GM12878 (cell line): ENCODE results near the gene GBA3. TPM values are rescaled to one million over a fixed set of nuclear protein-coding genes. Genes with fewer than 3 reads are reported as not detected.

Source experiments
- ATAC-seq: fragments of 200-7000 bp; cut with Tn5 transposase; 3 replicates; pipeline ENCODE4 v1.9.1; 2020; ENCODE audit warnings: mild to moderate bottlenecking, moderate library complexity
- BruUV-seq: library from RNA; stranded (reverse); fragments of 400-500 nt; replicated peaks from 2 replicates; lab custom pipeline; 2021; lab: Mats Ljungman, UMichigan
- CTCF ChIA-PET: fragments of 300-600 bp; sonication (Branson Sonifier 250); formaldehyde crosslinking; extraction: SDS; loops from one replicate; lab custom pipeline; 2021; ENCODE audit warnings: inconsistent platforms; lab: Yijun Ruan, JAX
- POLR2A ChIA-PET: fragments of 350-600 bp; formaldehyde crosslinking; extraction: SDS; loops from one replicate; lab custom pipeline; 2021; ENCODE audit warnings: inconsistent platforms; lab: Charles Lee
- RAD21 ChIA-PET: fragments of 300-600 bp; sonication (Branson Sonifier 250); formaldehyde crosslinking; loops from one replicate; lab custom pipeline; 2023; ENCODE audit warnings: antibody characterized with exemption; ENCODE audit not compliant: unreplicated experiment; lab: Charles Lee
- SMC1A ChIA-PET: fragments of 300-600 bp; sonication (Branson Sonifier 250); formaldehyde crosslinking; loops from one replicate; lab custom pipeline; 2023; ENCODE audit not compliant: unreplicated experiment, uncharacterized antibody; lab: Charles Lee
- DNase-seq: peaks from one replicate; pipeline ENCODE4 v3.0.0-alpha.2; 2011; ENCODE audit warnings: low read depth, low spot score
- FAIRE-seq: peaks from 3 replicates; lab custom pipeline; 2011; peaks lifted over from hg19 to GRCh38; lab: Jason Lieb, UNC
- H2AFZ ChIP-seq: 2 replicates; pipeline ENCODE4 v1.6.0; 2011; ENCODE audit warnings: low read depth, low read length, control low read depth; ENCODE audit not compliant: control insufficient read depth
- H3K27ac ChIP-seq: 2 replicates; pipeline ENCODE4 v1.5.1; 2011; ENCODE audit warnings: control low read depth; ENCODE audit not compliant: control insufficient read depth, insufficient read depth
- H3K27me3 ChIP-seq, 2 experiments: replicated peaks in 1 of 2; 2 replicates each; pipeline versions ENCODE4 v1.6.0 to v1.6.1; 2011; ENCODE audit warnings: low read length in 1 of 2; ENCODE audit not compliant: control insufficient read depth in 2 of 2, insufficient read depth in 2 of 2
- H3K36me3 ChIP-seq, 2 experiments: 2 replicates each; pipeline ENCODE4 v1.5.1; 2011; ENCODE audit warnings: low read length in 1 of 2; ENCODE audit not compliant: control insufficient read depth in 2 of 2, insufficient read depth in 2 of 2
- H3K4me1 ChIP-seq: 2 replicates; pipeline ENCODE4 v1.6.1; 2011; ENCODE audit warnings: mild to moderate bottlenecking, low read length, moderate library complexity, mixed read lengths; ENCODE audit not compliant: control insufficient read depth, insufficient read depth
- H3K4me2 ChIP-seq: 2 replicates; pipeline ENCODE4 v1.6.0; 2011; ENCODE audit warnings: control low read depth; ENCODE audit not compliant: control insufficient read depth, insufficient read depth
- H3K4me3 ChIP-seq: fragments of 200-600 bp; sonication (generic); 2 replicates; pipeline ENCODE4 v1.5.1; 2016
- H3K79me2 ChIP-seq: 2 replicates; pipeline ENCODE4 v1.6.0; 2011; ENCODE audit warnings: low read length; ENCODE audit not compliant: control insufficient read depth, insufficient read depth
- H3K9ac ChIP-seq: 2 replicates; pipeline ENCODE4 v1.8.0; 2011; ENCODE audit warnings: low read length, control low read depth, mixed read lengths; ENCODE audit not compliant: control insufficient read depth, insufficient read depth
- H3K9me3 ChIP-seq: replicated peaks from 3 replicates; pipeline ENCODE4 v1.5.1; 2011; ENCODE audit warnings: mild to moderate bottlenecking, low read length; ENCODE audit not compliant: control insufficient read depth, insufficient read depth
- H4K20me1 ChIP-seq: 2 replicates; pipeline ENCODE4 v1.6.0; 2011; ENCODE audit not compliant: control insufficient read depth, insufficient read depth
- BCL11A ChIP-seq: IDR thresholded peaks from 2 replicates; pipeline ENCODE4 v1.6.1; 2011; ENCODE audit warnings: low read depth, low read length
- CBX5 ChIP-seq: sonication (generic); IDR thresholded peaks from 2 replicates; pipeline ENCODE4 v1.6.1; 2016; ENCODE audit warnings: low read depth, moderate library complexity, mild to moderate bottlenecking, inconsistent platforms
- CHD4 ChIP-seq: fragments of 200-600 bp; sonication (generic); IDR thresholded peaks from 2 replicates; pipeline ENCODE4 v1.6.1; 2016; ENCODE audit warnings: mild to moderate bottlenecking
- CREM ChIP-seq: IDR thresholded peaks from 2 replicates; pipeline ENCODE4 v1.6.1; 2014; ENCODE audit warnings: antibody characterized with exemption, low read depth
- IKZF1 ChIP-seq: fragments of 450-650 bp; conservative IDR thresholded peaks from 2 replicates; pipeline ENCODE4 v1.6.1; 2017; ENCODE audit warnings: antibody characterized with exemption, mild to moderate bottlenecking
- IRF5 ChIP-seq: fragments of 450-650 bp; IDR thresholded peaks from 2 replicates; pipeline ENCODE4 v1.6.1; 2017; ENCODE audit warnings: borderline replicate concordance
- JUND ChIP-seq: IDR thresholded peaks from 2 replicates; pipeline ENCODE4 v1.6.1; 2012; ENCODE audit warnings: low read depth, mild to moderate bottlenecking, low read length, improper control_type of control experiment, moderate library complexity
- PML ChIP-seq: IDR thresholded peaks from 2 replicates; pipeline ENCODE4 v1.6.1; 2012; ENCODE audit warnings: low read length, inconsistent platforms
- POLR2AphosphoS5 ChIP-seq: IDR thresholded peaks from 2 replicates; pipeline ENCODE4 v1.6.1; 2011; ENCODE audit warnings: mild to moderate bottlenecking, low read length, inconsistent platforms
- RAD21 ChIP-seq: IDR thresholded peaks from 2 replicates; pipeline ENCODE4 v1.6.1; 2011; ENCODE audit warnings: mild to moderate bottlenecking, low read depth, low read length, moderate library complexity; ENCODE audit not compliant: insufficient read depth
- RUNX3 ChIP-seq: IDR thresholded peaks from 2 replicates; pipeline ENCODE4 v1.6.1; 2012; ENCODE audit warnings: low read length, inconsistent platforms
- SUPT20H ChIP-seq: IDR thresholded peaks from 2 replicates; pipeline ENCODE4 v1.6.1; 2011; ENCODE audit warnings: low read depth, mild to moderate bottlenecking, low read length, moderate library complexity, borderline replicate concordance; ENCODE audit not compliant: control insufficient read depth
- ZBTB40 ChIP-seq: fragments of 450-650 bp; IDR thresholded peaks from 2 replicates; pipeline ENCODE4 v1.6.1; 2016; ENCODE audit warnings: mild to moderate bottlenecking, moderate library complexity, borderline replicate concordance
- ZNF384 ChIP-seq: IDR thresholded peaks from 2 replicates; pipeline ENCODE4 v1.6.1; 2012; ENCODE audit warnings: low read depth, mild to moderate bottlenecking, low read length, improper control_type of control experiment, borderline replicate concordance
- ZNF622 ChIP-seq: fragments of 450-650 bp; IDR thresholded peaks from 2 replicates; pipeline ENCODE4 v1.6.1; 2017; ENCODE audit warnings: mild to moderate bottlenecking, inconsistent platforms
- WGBS: methylation state at CpG from one replicate; pipeline ENCODE4 v1.1.6; 2016; ENCODE audit warnings: low lambda C conversion rate; ENCODE audit not compliant: insufficient replicate concordance, insufficient coverage; ENCODE audit errors: missing lambda C conversion rate; 5-methylcytosine and 5-hydroxymethylcytosine counted together
- in situ Hi-C: fragments of 300-500 bp; cut with MboI; formaldehyde crosslinking; loops from 9 replicates; pipeline ENCODE4 v1.14.3; 2018; ENCODE audit warnings: mixed read lengths
- intact Hi-C: fragments of 100-400 bp; cut with micrococcal nuclease; formaldehyde crosslinking; loops from one replicate; pipeline ENCODE4 v1.14.2; 2022; ENCODE audit not compliant: unreplicated experiment
- polyA plus RNA-seq, 11 experiments: library from polyadenylated mRNA; depleted of rRNA in 4 of 11; unstranded in 6 of 11; stranded (reverse) in 5 of 11; fragments of >200 nt; fragmentation: Nextera tagmentation in 4 of 11; fragmentation: Illumina TruSeq in 1 of 11; extraction: Ambion mirVana in 4 of 11; extraction: Trizol in 1 of 11; gene quantifications; 1 replicate in 1 of 11; 2 replicates in 10 of 11; pipeline versions ENCODE4 v1.2.1 to v1.2.3, GENCODE V29; 2011 to 2016; ENCODE audit warnings: inconsistent platforms in 2 of 11, missing spikeins in 2 of 11, low read depth in 1 of 11
- total RNA-seq, 4 experiments: library from RNA; depleted of rRNA in 3 of 4; stranded (reverse); fragments of >200 nt in 3 of 4; fragmentation: Illumina TruSeq in 1 of 4; extraction: Trizol in 1 of 4; gene quantifications; 2 replicates each; pipeline versions ENCODE4 v1.2.1 to v1.2.3, GENCODE V29; 2013 to 2021
- TF ChIP-seq, protein P1 (sequence below): IDR thresholded peaks from 2 replicates; pipeline ENCODE4 v1.6.1; 2012; ENCODE audit warnings: low read depth, low read length, improper control_type of control experiment
- TF ChIP-seq, protein P2 (sequence below): IDR thresholded peaks from 2 replicates; pipeline ENCODE4 v1.6.1; 2011; ENCODE audit warnings: low read depth, mild to moderate bottlenecking, low read length, moderate library complexity, borderline replicate concordance; ENCODE audit errors: extremely low read depth
- TF ChIP-seq, protein P3 (sequence below): IDR thresholded peaks from 2 replicates; pipeline ENCODE4 v1.6.1; 2012; ENCODE audit warnings: low read length, inconsistent platforms

Gene GBA3
- total and polyA plus RNA-seq, 10 of the 15 experiments (the other 5 are each of a cell fraction or from before 2014, with no cell fraction given): 0.10 to 7.2 (median 0.27) TPM

GRCh38 chr4:22780317-22780716 is 87.6 kb downstream of the GBA3 start:
- in situ Hi-C loops: no loop called here
- TF ChIP-seq CHD4 (no peak), SUPT20H (no peak), CBX5 (no peak), CREM (no peak), PML (no peak), RAD21 (no peak), ZNF622 (no peak), RUNX3 (no peak), BCL11A (no peak), IRF5 (no peak), ZNF384 (no peak), JUND (no peak), ZBTB40 (no peak), POLR2AphosphoS5 (no peak), IKZF1 (no peak)
- TF ChIP-seq, protein P1, sequence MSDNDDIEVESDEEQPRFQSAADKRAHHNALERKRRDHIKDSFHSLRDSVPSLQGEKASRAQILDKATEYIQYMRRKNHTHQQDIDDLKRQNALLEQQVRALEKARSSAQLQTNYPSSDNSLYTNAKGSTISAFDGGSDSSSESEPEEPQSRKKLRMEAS: no peak
- TF ChIP-seq, protein P2, sequence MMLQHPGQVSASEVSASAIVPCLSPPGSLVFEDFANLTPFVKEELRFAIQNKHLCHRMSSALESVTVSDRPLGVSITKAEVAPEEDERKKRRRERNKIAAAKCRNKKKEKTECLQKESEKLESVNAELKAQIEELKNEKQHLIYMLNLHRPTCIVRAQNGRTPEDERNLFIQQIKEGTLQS: no peak
- TF ChIP-seq, protein P3, sequence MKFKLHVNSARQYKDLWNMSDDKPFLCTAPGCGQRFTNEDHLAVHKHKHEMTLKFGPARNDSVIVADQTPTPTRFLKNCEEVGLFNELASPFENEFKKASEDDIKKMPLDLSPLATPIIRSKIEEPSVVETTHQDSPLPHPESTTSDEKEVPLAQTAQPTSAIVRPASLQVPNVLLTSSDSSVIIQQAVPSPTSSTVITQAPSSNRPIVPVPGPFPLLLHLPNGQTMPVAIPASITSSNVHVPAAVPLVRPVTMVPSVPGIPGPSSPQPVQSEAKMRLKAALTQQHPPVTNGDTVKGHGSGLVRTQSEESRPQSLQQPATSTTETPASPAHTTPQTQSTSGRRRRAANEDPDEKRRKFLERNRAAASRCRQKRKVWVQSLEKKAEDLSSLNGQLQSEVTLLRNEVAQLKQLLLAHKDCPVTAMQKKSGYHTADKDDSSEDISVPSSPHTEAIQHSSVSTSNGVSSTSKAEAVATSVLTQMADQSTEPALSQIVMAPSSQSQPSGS: no peak

More at GRCh38 chr4:22780317-22780716, 87.6 kb downstream of the GBA3 start:
- no peaks in the 10 kb centered on the region for H3K4me1 ChIP-seq
- ChIA-PET CTCF (no interaction called here), POLR2A (no interaction called here), SMC1A (interaction anchor here (0.6 kb wide), 1 partner anchor 124 kb away, joined by 3 read pairs; no protein-coding TSS in a partner anchor), RAD21 (no interaction called here)
- WGBS: 14% methylated on average over 4 of the region's 4 CpGs
- H3K27me3 ChIP-seq: no peaks in the 10 kb centered on the region
- no peak for FAIRE-seq
- no peaks in the 10 kb centered on the region for H3K9me3 ChIP-seq
- no peak for DNase-seq
- no TSS peak for BruUV-seq
- H3K27ac ChIP-seq: no peak overlapping the region
- H4K20me1 ChIP-seq: no peaks in the 10 kb centered on the region
- no peak overlapping the region for H3K4me3 ChIP-seq
- H3K79me2 ChIP-seq: no peaks in the 10 kb centered on the region
- intact Hi-C loops: no loop called here
- H3K4me2 ChIP-seq: no peak overlapping the region
- ATAC-seq: no peak
- H3K9ac ChIP-seq: no peak overlapping the region
- no peak overlapping the region for H2AFZ ChIP-seq
- H3K36me3 ChIP-seq: no peaks in the 10 kb centered on the region
